HCT116 (cell line): ENCODE results near the gene SLC3A2. TPM values are rescaled to one million over a fixed set of nuclear protein-coding genes. Genes with fewer than 3 reads are reported as not detected.

ENCODE experiments used
- ATAC-seq: fragments of 200-7000 bp; cut with Tn5 transposase; 2 replicates; pipeline ENCODE4 v1.9.1; 2020; ENCODE audit warnings: mild to moderate bottlenecking, moderate library complexity
- BruUV-seq: library from RNA; stranded (reverse); fragments of 400-500 nt; replicated peaks from 2 replicates; lab custom pipeline; 2021; lab: Mats Ljungman, UMichigan
- CTCF ChIA-PET: fragments of 300-600 bp; sonication (Branson Sonifier 250); formaldehyde crosslinking; loops from one replicate; lab custom pipeline; 2021; ENCODE audit warnings: antibody characterized with exemption; lab: Charles Lee
- POLR2A ChIA-PET: fragments of 300-600, 350-600 bp; sonication (Branson Sonifier 250); formaldehyde crosslinking; loops from one replicate; lab custom pipeline; 2021; ENCODE audit warnings: antibody characterized with exemption; lab: Charles Lee
- RAD21 ChIA-PET, 2 experiments: fragments of 300-600 bp; sonication (Branson Sonifier 250); formaldehyde crosslinking; loops; one replicate each; lab custom pipeline; 2023; ENCODE audit warnings: low total read pairs in 2 of 2; ENCODE audit not compliant: uncharacterized antibody in 2 of 2, unreplicated experiment in 2 of 2, low non-redundant PET in 1 of 2; lab: Charles Lee
- DNase-seq: peaks from one replicate; pipeline ENCODE4 v3.0.0-alpha.2; 2010; ENCODE audit warnings: low read depth, low spot score
- H2AFZ ChIP-seq: fragments of 200-600 bp; shearing (Covaris generic), sonication (generic); 2 replicates; pipeline ENCODE4 v1.6.1; 2017; ENCODE audit warnings: low read depth, mixed run types, mixed read lengths, antibody characterized with exemption, low read length; ENCODE audit not compliant: poor library complexity, severe bottlenecking
- H3K27ac ChIP-seq: 2 replicates; pipeline ENCODE4 v1.5.1; 2012; ENCODE audit warnings: low read depth, low read length
- H3K27me3 ChIP-seq: fragments of 200-600 bp; sonication (generic); 2 replicates; pipeline ENCODE4 v1.6.1; 2016; ENCODE audit warnings: mixed run types, low read length, mixed read lengths; ENCODE audit not compliant: insufficient read depth
- H3K36me3 ChIP-seq, 2 experiments: fragments of 200-500 bp in 1 of 2; fragments of 200-600 bp in 1 of 2; sonication (Bioruptor generic) in 1 of 2; sonication (generic) in 1 of 2; 2 replicates each; pipeline versions ENCODE4 v1.5.1 to v1.6.1; 2014 to 2016; ENCODE audit warnings: low read length in 2 of 2, inconsistent platforms in 1 of 2, mixed read lengths in 1 of 2, mixed run types in 1 of 2; ENCODE audit not compliant: insufficient read depth in 2 of 2, control insufficient read depth in 1 of 2
- H3K4me1 ChIP-seq, 2 experiments: fragments of 200-600 bp in 1 of 2; sonication (generic) in 1 of 2; 2 replicates each; pipeline versions ENCODE4 v1.5.1 to v1.6.1; 2012 to 2017; ENCODE audit warnings: low read length in 2 of 2, inconsistent platforms in 1 of 2, mild to moderate bottlenecking in 1 of 2, mixed read lengths in 1 of 2, mixed run types in 1 of 2, moderate library complexity in 1 of 2; ENCODE audit not compliant: insufficient read depth in 2 of 2, control insufficient read depth in 1 of 2
- H3K4me2 ChIP-seq: fragments of 200-600 bp; sonication (generic); 2 replicates; pipeline ENCODE4 v1.6.1; 2017; ENCODE audit warnings: mixed run types, low read length, mixed read lengths
- H3K4me3 ChIP-seq, 2 experiments: fragments of 200-600 bp in 1 of 2; sonication (generic) in 1 of 2; replicated peaks in 1 of 2; 2 replicates each; pipeline ENCODE4 v1.5.1; 2011 to 2016; ENCODE audit warnings: low read length in 2 of 2, control low read depth in 1 of 2, low read depth in 1 of 2, mild to moderate bottlenecking in 1 of 2, mixed read lengths in 1 of 2, mixed run types in 1 of 2
- H3K79me2 ChIP-seq: fragments of 200-600 bp; sonication (generic); 2 replicates; pipeline ENCODE4 v1.6.1; 2017; ENCODE audit warnings: mild to moderate bottlenecking, mixed run types, low read length, moderate library complexity, mixed read lengths; ENCODE audit not compliant: insufficient read depth
- H3K9ac ChIP-seq: fragments of 200-600 bp; sonication (generic); 2 replicates; pipeline ENCODE4 v1.6.1; 2016; ENCODE audit warnings: low read length, mixed read lengths
- H3K9me2 ChIP-seq: fragments of 200-600 bp; sonication (generic), shearing (Covaris generic); 2 replicates; pipeline ENCODE4 v1.6.1; 2017; ENCODE audit warnings: mixed run types, mild to moderate bottlenecking, moderate library complexity; ENCODE audit not compliant: insufficient read depth
- H3K9me3 ChIP-seq, 2 experiments: fragments of 200-500 bp in 1 of 2; fragments of 200-600 bp in 1 of 2; sonication (Bioruptor generic) in 1 of 2; sonication (generic) in 1 of 2; 2 replicates each; pipeline ENCODE4 v1.6.1; 2014 to 2017; ENCODE audit warnings: low read length in 2 of 2, mixed read lengths in 2 of 2, inconsistent platforms in 1 of 2, low read depth in 1 of 2, mild to moderate bottlenecking in 1 of 2, mixed run types in 1 of 2, moderate library complexity in 1 of 2; ENCODE audit not compliant: control insufficient read depth in 1 of 2, insufficient read depth in 1 of 2
- H4K20me1 ChIP-seq: fragments of 200-600 bp; sonication (generic), shearing (Covaris generic); 2 replicates; pipeline ENCODE4 v1.6.1; 2017; ENCODE audit warnings: mixed run types, mild to moderate bottlenecking, moderate library complexity; ENCODE audit not compliant: insufficient read depth
- CBX3 ChIP-seq: IDR thresholded peaks from 2 replicates; pipeline ENCODE4 v1.6.1; 2012; ENCODE audit warnings: low read depth
- ELF1 ChIP-seq: IDR thresholded peaks from 2 replicates; pipeline ENCODE4 v1.6.1; 2012; ENCODE audit warnings: low read depth, borderline replicate concordance
- EZH2 ChIP-seq: fragments of 200-600 bp; sonication (generic); IDR thresholded peaks from 2 replicates; pipeline ENCODE4 v1.6.1; 2017; ENCODE audit warnings: antibody characterized with exemption, mixed run types
- POLR2A ChIP-seq: IDR thresholded peaks from 2 replicates; pipeline ENCODE4 v1.7.0; 2011; ENCODE audit warnings: borderline replicate concordance; ENCODE audit not compliant: insufficient read depth, insufficient read length; ENCODE audit errors: extremely low read depth
- POLR2AphosphoS5 ChIP-seq: IDR thresholded peaks from 2 replicates; pipeline ENCODE4 v1.6.1; 2011; ENCODE audit warnings: mild to moderate bottlenecking, low read depth, low read length, moderate library complexity
- RAD21 ChIP-seq: IDR thresholded peaks from 2 replicates; pipeline ENCODE4 v1.6.1; 2012; ENCODE audit warnings: low read depth, mild to moderate bottlenecking
- REST ChIP-seq: IDR thresholded peaks from 2 replicates; pipeline ENCODE4 v1.6.1; 2012; ENCODE audit warnings: low read depth
- SP1 ChIP-seq: IDR thresholded peaks from 2 replicates; pipeline ENCODE4 v1.6.1; 2012; ENCODE audit warnings: low read depth
- TCF7L2 ChIP-seq: IDR thresholded peaks from 2 replicates; pipeline ENCODE4 v1.7.0; 2011; ENCODE audit warnings: borderline replicate concordance, inconsistent platforms; ENCODE audit not compliant: insufficient read depth, insufficient read length; ENCODE audit errors: extremely low read depth
- YY1 ChIP-seq: IDR thresholded peaks from 2 replicates; pipeline ENCODE4 v1.6.1; 2011; ENCODE audit warnings: low read length, low read depth, moderate library complexity, mild to moderate bottlenecking; ENCODE audit not compliant: insufficient replicate concordance; ENCODE audit errors: extremely low read depth
- ZNF274 ChIP-seq: fragments of 200-500 bp; sonication (Bioruptor generic); IDR thresholded peaks from 2 replicates; pipeline ENCODE4 v1.6.1; 2014; ENCODE audit warnings: mild to moderate bottlenecking, low read depth, low read length, inconsistent platforms
- intact Hi-C: fragments of 100-400 bp; cut with micrococcal nuclease; formaldehyde crosslinking; loops from 2 replicates; pipeline ENCODE4 v1.10.0; 2022
- total RNA-seq: library from RNA; stranded (reverse); gene quantifications from one replicate; pipeline ENCODE4 v1.2.1, GENCODE V29; 2021; ENCODE audit not compliant: unreplicated experiment
- TF ChIP-seq, protein P1 (sequence below), 3 experiments: fragments of 200-600 bp in 1 of 3; sonication (generic) in 1 of 3; IDR thresholded peaks in 2 of 3; conservative IDR thresholded peaks in 1 of 3; 2 replicates each; pipeline ENCODE4 v1.5.1; 2012 to 2017; ENCODE audit warnings: low read depth in 2 of 3, low read length in 2 of 3, antibody characterized with exemption in 1 of 3, borderline replicate concordance in 1 of 3, control low read depth in 1 of 3, mild to moderate bottlenecking in 1 of 3, mixed read lengths in 1 of 3, mixed run types in 1 of 3, moderate library complexity in 1 of 3; ENCODE audit not compliant: insufficient read depth in 1 of 3

SLC3A2 gene
- total RNA-seq, 1 experiment from 2014 or later, result 418 TPM

GRCh38 chr11:62852523-62853188 is 28.0 kb upstream of the SLC3A2 start:
- peaks cover 33% of the 10 kb centered on the region for H4K20me1 ChIP-seq
- intact Hi-C loops, result no loop called here
- peak overlapping the region; percentile 87 for H3K4me2 ChIP-seq
- peak overlapping the region; percentile 94 for H3K9ac ChIP-seq
- CTCF ChIA-PET, result no interaction called here
- H2AFZ ChIP-seq, result no peak overlapping the region
- H3K27me3 ChIP-seq, result no peaks in the 10 kb centered on the region
- H3K27ac ChIP-seq, result peak overlapping the region; percentile 85
- H3K79me2 ChIP-seq, result peaks cover 55% of the 10 kb centered on the region
- H3K9me3 ChIP-seq, result no peaks in the 10 kb centered on the region
- H3K9me2 ChIP-seq, result no peaks in the 10 kb centered on the region
- TF ChIP-seq POLR2AphosphoS5, result peak; percentile 35
- no peak for TF ChIP-seq TCF7L2
- H3K4me1 ChIP-seq, result peaks cover 38 to 69% of the 10 kb centered on the region in 2 experiments
- no TSS peak for BruUV-seq
- H3K4me3 ChIP-seq, result no peak overlapping the region
- no peak for ATAC-seq
- H3K36me3 ChIP-seq, result peaks cover 31 to 38% of the 10 kb centered on the region in 2 experiments
- POLR2A ChIA-PET, result interaction anchor here (0.7 to 9.9 kb wide), 10 partner anchors 9 to 261 kb away, joined by 3 to 343 read pairs (median 7); partner anchors contain the start of genes SLC3A2, STX5, TUT1 and UQCC3
- RAD21 ChIA-PET, result no interaction called here
- DNase-seq, result no peak

DNA sequence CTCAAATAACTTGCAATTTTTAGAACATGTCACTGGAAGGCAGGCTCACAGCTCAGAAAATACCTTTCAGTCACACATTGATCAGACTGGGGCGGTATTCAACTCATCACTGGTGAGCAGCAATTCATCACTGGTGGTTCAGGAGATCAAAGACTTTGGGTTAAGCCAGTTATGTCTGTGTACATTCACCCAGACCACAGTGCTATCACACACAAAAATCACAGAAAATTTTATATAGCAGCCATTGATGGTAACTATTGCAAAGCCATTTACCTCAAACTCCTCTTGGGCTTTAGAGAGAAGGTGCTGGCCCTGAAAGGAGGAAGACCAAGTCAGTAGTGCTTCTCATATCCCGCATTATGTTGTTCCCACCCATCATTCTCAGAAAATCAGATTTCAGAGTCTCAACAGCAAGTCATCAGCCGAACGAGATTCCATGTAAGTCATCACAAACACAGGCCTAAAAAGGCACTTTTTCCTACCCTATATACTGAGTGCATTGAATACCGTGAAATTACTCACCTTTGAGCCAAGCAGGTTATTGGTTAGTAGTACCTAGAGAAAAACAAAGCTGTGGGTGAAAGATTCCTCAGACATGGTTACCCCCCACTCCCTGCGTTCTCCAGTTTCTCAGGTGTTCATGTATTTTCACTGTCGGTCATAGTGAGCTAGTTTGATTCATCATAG is 27.3 kb upstream of the SLC3A2 start:
- H3K4me1 ChIP-seq, result peaks cover 45 to 77% of the 10 kb centered on the region in 2 experiments
- H3K27ac ChIP-seq, result peak overlapping the region; percentile 85
- ChIA-PET RAD21 (no interaction called here), CTCF (no interaction called here), POLR2A (interaction anchor here (0.7 to 9.9 kb wide), 8 partner anchors 8 to 100 kb away, joined by 3 to 343 read pairs (median 4); partner anchors contain the start of genes SLC3A2, WDR74 and ZBTB3)
- H3K79me2 ChIP-seq, result peaks cover 63% of the 10 kb centered on the region
- H3K27me3 ChIP-seq, result no peaks in the 10 kb centered on the region
- no peak for ATAC-seq
- H4K20me1 ChIP-seq, result peaks cover 33% of the 10 kb centered on the region
- H3K36me3 ChIP-seq, result peaks cover 31 to 38% of the 10 kb centered on the region in 2 experiments
- H3K9me3 ChIP-seq, result no peaks in the 10 kb centered on the region
- no peak for DNase-seq
- intact Hi-C loops, result no loop called here
- no peak overlapping the region for H2AFZ ChIP-seq
- peak overlapping the region; percentile 87 for H3K4me2 ChIP-seq
- H3K9ac ChIP-seq, result peak overlapping the region; percentile 94
- no TSS peak for BruUV-seq
- H3K4me3 ChIP-seq, result peak overlapping the region; percentile 74 to 83
- no peaks in the 10 kb centered on the region for H3K9me2 ChIP-seq
- TF ChIP-seq EZH2, result no peak
- no peak for TF ChIP-seq RAD21
- no peak for TF ChIP-seq POLR2A
- TF ChIP-seq TCF7L2, result no peak
- no peak for TF ChIP-seq REST
- TF ChIP-seq ZNF274, result no peak
- TF ChIP-seq ELF1, result no peak
- no peak for TF ChIP-seq CBX3
- no peak for TF ChIP-seq SP1
- TF ChIP-seq, protein P1, sequence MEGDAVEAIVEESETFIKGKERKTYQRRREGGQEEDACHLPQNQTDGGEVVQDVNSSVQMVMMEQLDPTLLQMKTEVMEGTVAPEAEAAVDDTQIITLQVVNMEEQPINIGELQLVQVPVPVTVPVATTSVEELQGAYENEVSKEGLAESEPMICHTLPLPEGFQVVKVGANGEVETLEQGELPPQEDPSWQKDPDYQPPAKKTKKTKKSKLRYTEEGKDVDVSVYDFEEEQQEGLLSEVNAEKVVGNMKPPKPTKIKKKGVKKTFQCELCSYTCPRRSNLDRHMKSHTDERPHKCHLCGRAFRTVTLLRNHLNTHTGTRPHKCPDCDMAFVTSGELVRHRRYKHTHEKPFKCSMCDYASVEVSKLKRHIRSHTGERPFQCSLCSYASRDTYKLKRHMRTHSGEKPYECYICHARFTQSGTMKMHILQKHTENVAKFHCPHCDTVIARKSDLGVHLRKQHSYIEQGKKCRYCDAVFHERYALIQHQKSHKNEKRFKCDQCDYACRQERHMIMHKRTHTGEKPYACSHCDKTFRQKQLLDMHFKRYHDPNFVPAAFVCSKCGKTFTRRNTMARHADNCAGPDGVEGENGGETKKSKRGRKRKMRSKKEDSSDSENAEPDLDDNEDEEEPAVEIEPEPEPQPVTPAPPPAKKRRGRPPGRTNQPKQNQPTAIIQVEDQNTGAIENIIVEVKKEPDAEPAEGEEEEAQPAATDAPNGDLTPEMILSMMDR (IDR thresholded peaks at IDR 0.05 in 2 of 3, conservative IDR thresholded peaks at IDR 0.05 in 1 of 3; ENCODE audit: borderline replicate concordance in 1 of 3, insufficient read depth in 1 of 3, low read depth in 2 of 3, low read length in 2 of 3), result no peak
- TF ChIP-seq YY1, result no peak
